CD8-positive, alpha-beta memory T cell (primary cell): Measurements from ENCODE around the gene ZNF783. TPM values are rescaled to one million over a fixed set of nuclear protein-coding genes. Genes with fewer than 3 reads are reported as not detected.

Experiments
- CTCF ChIA-PET: fragments of 350-600 bp; sonication (Branson Sonifier 250); formaldehyde crosslinking; loops from one replicate; lab custom pipeline; 2021; ENCODE audit warnings: antibody characterized with exemption; lab: Charles Lee
- POLR2A ChIA-PET: fragments of 350-600 bp; sonication (Branson Sonifier 250); formaldehyde crosslinking; loops from one replicate; lab custom pipeline; 2021; ENCODE audit warnings: antibody characterized with exemption; lab: Charles Lee
- DNase-seq, 5 donors: peaks; one replicate each; pipeline versions ENCODE4 v3.0.0 to v3.0.0-alpha.2; 2020 to 2022; ENCODE audit warnings: mixed read lengths in 1 of 5
- H3K27ac ChIP-seq: one replicate; pipeline ENCODE4 v1.7.0; 2013; ENCODE audit warnings: low read depth, mild to moderate bottlenecking, low read length, moderate library complexity
- H3K27me3 ChIP-seq: 2 replicates; pipeline ENCODE4 v1.7.0; 2013; ENCODE audit warnings: low read length, mild to moderate bottlenecking; ENCODE audit not compliant: insufficient read depth, poor library complexity, severe bottlenecking
- H3K36me3 ChIP-seq: 2 replicates; pipeline ENCODE4 v1.7.0; 2013; ENCODE audit warnings: mild to moderate bottlenecking, low read length, moderate library complexity; ENCODE audit not compliant: insufficient read depth
- H3K4me1 ChIP-seq: 2 replicates; pipeline ENCODE4 v1.7.0; 2013; ENCODE audit warnings: mild to moderate bottlenecking, low read length, moderate library complexity; ENCODE audit not compliant: insufficient read depth
- H3K4me3 ChIP-seq: 2 replicates; pipeline ENCODE4 v1.7.0; 2013; ENCODE audit warnings: mild to moderate bottlenecking, low read length
- H3K9me3 ChIP-seq: 2 replicates; pipeline ENCODE4 v1.7.0; 2013; ENCODE audit warnings: mild to moderate bottlenecking, low read length
- H3K27ac Mint-ChIP-seq, 8 donors: one replicate each; pipeline ENCODE4 v1.8.0; 2020 to 2021; ENCODE audit warnings: mixed read lengths in 8 of 8, mild to moderate bottlenecking in 6 of 8, inconsistent platforms in 3 of 8, moderate library complexity in 3 of 8
- H3K27me3 Mint-ChIP-seq, 2 donors: one replicate each; pipeline ENCODE4 v1.8.0; 2020 to 2021; ENCODE audit warnings: mixed read lengths in 2 of 2, mild to moderate bottlenecking in 1 of 2, moderate library complexity in 1 of 2
- H3K36me3 Mint-ChIP-seq, 3 donors: one replicate each; pipeline ENCODE4 v1.8.0; 2020 to 2021; ENCODE audit warnings: mixed read lengths in 3 of 3, inconsistent platforms in 1 of 3, mild to moderate bottlenecking in 1 of 3
- H3K4me1 Mint-ChIP-seq, 3 donors: one replicate each; pipeline ENCODE4 v1.8.0; 2020 to 2021; ENCODE audit warnings: mixed read lengths in 3 of 3, inconsistent platforms in 1 of 3, mild to moderate bottlenecking in 1 of 3
- H3K4me3 Mint-ChIP-seq, 7 donors: one replicate each; pipeline ENCODE4 v1.8.0; 2020 to 2021; ENCODE audit warnings: mixed read lengths in 7 of 7, mild to moderate bottlenecking in 6 of 7, moderate library complexity in 4 of 7, inconsistent platforms in 2 of 7
- H3K9me3 Mint-ChIP-seq, 5 donors: one replicate each; pipeline ENCODE4 v1.8.0; 2020 to 2022; ENCODE audit warnings: mixed read lengths in 5 of 5, mild to moderate bottlenecking in 3 of 5, moderate library complexity in 2 of 5, inconsistent platforms in 1 of 5
- polyA plus RNA-seq: library from polyadenylated mRNA; unstranded; fragments of 300-500 nt; fragmentation: Illumina TruSeq; gene quantifications from one replicate; pipeline ENCODE4 v1.2.3, GENCODE V29; 2021
- total RNA-seq, 2 experiments: library from RNA; stranded (reverse); gene quantifications; one replicate each; pipeline ENCODE4 v1.2.3, GENCODE V29; 2021

The ZNF783 gene
- total RNA-seq, result 10 to 100 TPM; 19.7 to 20.4 TPM
- polyA plus RNA-seq, result 5.0 TPM

DNA sequence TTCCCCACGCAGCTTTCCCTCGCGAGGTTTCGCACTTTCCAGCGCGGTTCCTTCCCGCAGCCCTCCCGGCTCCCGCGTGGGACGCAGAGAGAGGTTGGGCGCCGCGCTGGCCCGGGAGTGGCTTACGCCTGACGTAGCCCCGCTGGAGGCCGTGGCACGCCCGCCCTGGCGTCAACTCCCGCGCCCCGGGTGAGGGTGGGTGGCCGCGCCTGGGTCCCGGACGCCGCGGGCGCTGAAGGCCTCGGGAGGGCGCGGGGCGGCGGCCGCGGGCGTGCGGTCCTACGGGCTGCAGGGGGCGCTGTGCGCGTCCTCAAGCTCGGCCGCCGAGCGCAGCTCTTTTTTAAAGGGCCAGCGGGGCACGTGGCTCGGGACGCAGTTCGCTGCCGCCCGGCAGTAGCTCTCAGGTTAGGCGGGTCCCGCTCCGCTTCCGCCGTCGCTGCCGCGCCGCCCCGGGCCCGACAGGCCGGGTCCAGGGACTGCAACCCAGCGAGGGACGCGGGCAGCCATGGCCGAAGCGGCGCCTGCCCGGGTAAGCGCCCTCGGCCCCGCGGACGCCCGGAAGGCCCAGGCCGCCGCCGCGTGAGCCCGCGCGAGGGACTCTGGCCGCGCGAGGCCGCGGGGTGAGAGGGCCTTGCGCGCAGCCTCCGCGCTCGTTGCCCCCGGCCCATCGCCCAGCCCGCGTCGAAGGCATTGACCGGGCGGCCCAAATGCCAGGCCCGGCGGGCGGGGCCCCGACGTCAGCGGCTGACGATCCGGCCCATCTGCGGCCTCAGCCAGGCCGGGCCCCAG is at the start of gene ZNF783:
Gene ZNF783 (plus strand): TSS at position 368 of the 789 bp plus-strand sequence. CDS start 138 bp downstream, at position 506.
- no peaks in the 10 kb centered on the region for H3K9me3 Mint-ChIP-seq
- DNase-seq, result peak; percentile 75 to 91 (median 87)
- ChIA-PET POLR2A (interaction anchor here (1.1 to 2.1 kb wide), 4 partner anchors 22 to 363 kb away, joined by 4 to 26 read pairs (median 8); partner anchors contain the start of gene ZNF777), CTCF (interaction anchor here (0.6 to 3.9 kb wide), 23 partner anchors 11 to 234 kb away, joined by 3 to 46 read pairs (median 4); partner anchors contain the start of genes ZNF212, ZNF282 and ZNF398)
- H3K4me1 ChIP-seq, result peaks cover 24% of the 10 kb centered on the region
- peaks cover 11% of the 10 kb centered on the region for H3K36me3 ChIP-seq
- peak within 1 kb of the TSS; percentile 87 to 97 (median 93) for H3K27ac Mint-ChIP-seq
- no peaks in the 10 kb centered on the region for H3K9me3 ChIP-seq
- H3K27me3 ChIP-seq, result no peaks in the 10 kb centered on the region
- peak within 1 kb of the TSS; percentile 84 to 89 (median 87) for H3K4me3 Mint-ChIP-seq
- H3K4me3 ChIP-seq, result peak within 1 kb of the TSS; percentile 75
- H3K4me1 Mint-ChIP-seq, result peaks cover 27 to 52% (median 36%) of the 10 kb centered on the region in 3 donors
- no peaks in the 10 kb centered on the region for H3K27me3 Mint-ChIP-seq
- peak within 1 kb of the TSS; percentile 50 for H3K27ac ChIP-seq
- H3K36me3 Mint-ChIP-seq, result peaks cover 4 to 28% (median 6%) of the 10 kb centered on the region in 3 donors

DNA sequence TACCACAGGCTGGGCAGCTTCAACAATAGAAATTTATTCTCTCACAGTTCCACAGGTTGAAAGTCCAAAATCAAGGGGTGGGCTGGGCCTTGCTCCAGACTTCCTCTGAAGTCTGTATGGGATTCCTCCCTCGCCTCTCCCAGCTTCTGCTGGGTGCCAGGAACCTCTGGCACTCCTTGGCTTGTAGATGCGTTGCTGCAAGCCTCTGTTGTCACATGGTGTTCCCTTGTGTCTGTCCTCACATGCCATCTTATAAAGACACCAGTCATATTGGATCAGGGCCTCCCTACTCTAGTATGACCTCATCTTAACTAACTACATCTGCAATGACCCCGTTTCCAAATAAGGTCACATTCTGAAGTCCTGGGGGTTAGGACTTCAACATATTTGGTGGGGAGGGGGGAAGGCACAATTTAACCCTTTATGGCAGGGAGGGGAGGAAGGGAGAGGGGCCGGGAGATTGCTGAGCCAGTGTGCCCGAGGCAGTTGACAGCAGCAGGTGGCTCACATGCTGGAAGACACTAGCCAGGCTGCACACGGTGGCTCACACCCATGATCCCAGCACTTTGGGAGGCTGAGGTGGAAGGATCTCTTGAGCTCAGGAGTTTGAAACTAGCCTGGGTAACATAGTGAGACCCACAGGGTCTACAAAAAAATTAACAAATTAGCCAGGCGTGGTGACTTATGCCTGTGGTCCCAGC is 47.8 kb upstream of the ZNF783 start:
- Histone ChIP-seq H3K9me3 (no peaks in the 10 kb centered on the region), H3K4me3 (no peak overlapping the region), H3K27ac (no peak overlapping the region), H3K4me1 (no peaks in the 10 kb centered on the region), H3K36me3 (peaks cover 38% of the 10 kb centered on the region), H3K27me3 (no peaks in the 10 kb centered on the region)
- peaks cover 5 to 8% (median 6%) of the 10 kb centered on the region in 3 donors for H3K4me1 Mint-ChIP-seq
- DNase-seq, result no peak
- H3K4me3 Mint-ChIP-seq, result no peak overlapping the region
- H3K27ac Mint-ChIP-seq, result peak overlapping the region in 1 of 8 donors; percentile 63
- H3K9me3 Mint-ChIP-seq, result no peaks in the 10 kb centered on the region
- H3K36me3 Mint-ChIP-seq, result peaks cover 2 to 95% (median 19%) of the 10 kb centered on the region in 3 donors
- ChIA-PET CTCF (no interaction called here), POLR2A (no interaction called here)
- H3K27me3 Mint-ChIP-seq, result no peaks in the 10 kb centered on the region

DNA sequence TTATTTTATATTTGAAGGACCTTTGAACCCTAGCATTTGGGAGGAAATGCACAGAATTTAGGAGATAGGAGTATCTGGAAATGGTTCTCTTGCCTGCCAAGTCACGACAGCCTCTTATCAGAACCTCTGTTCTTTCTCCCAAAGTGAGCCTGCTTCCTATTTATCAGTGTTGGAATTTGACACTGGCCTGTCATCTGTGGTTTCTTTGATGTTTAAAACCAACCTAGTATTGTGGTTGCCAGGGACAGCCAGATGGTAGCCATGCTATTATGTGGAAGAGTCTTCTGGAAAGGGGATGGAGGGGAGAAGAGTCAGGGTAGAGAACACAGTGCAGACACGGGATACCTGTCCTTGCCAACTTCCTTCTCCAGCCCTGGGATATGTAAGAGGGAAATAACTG is 45.6 kb upstream of the ZNF783 start:
- peaks cover 31% of the 10 kb centered on the region for H3K36me3 ChIP-seq
- ChIA-PET CTCF (no interaction called here), POLR2A (no interaction called here)
- Mint-ChIP-seq H3K27me3 (no peaks in the 10 kb centered on the region), H3K4me3 (no peak overlapping the region), H3K4me1 (no peaks in the 10 kb centered on the region), H3K27ac (peak overlapping the region in 1 of 8 donors; percentile 55), H3K36me3 (peaks cover 14 to 91% (median 20%) of the 10 kb centered on the region in 3 donors), H3K9me3 (no peaks in the 10 kb centered on the region)
- no peaks in the 10 kb centered on the region for H3K9me3 ChIP-seq
- no peak for DNase-seq
- H3K27me3 ChIP-seq, result no peaks in the 10 kb centered on the region
- no peak overlapping the region for H3K27ac ChIP-seq
- no peaks in the 10 kb centered on the region for H3K4me1 ChIP-seq
- no peak overlapping the region for H3K4me3 ChIP-seq

DNA sequence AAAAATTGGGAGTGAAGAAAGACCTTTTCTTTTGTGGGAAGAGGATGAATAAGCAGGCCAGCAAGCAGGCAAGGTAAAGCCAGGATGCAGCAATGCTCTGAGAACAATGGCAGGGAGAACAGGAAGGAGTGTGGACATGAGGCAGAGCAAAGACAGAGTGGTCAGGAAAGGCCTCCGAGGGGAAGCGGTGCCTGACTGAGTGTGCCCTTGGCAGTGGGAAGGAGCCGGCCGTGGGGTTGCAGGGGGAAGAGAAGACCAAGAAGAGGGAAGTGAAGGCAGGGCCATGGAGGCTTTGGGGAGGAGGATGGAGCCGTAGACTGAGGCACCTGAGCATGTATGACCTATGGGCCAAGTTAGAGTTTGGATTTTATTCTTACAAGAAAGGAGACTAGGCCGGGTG is 44.4 kb upstream of the ZNF783 start:
- H3K36me3 Mint-ChIP-seq, result peaks cover 14 to 90% (median 18%) of the 10 kb centered on the region in 3 donors
- POLR2A ChIA-PET, result no interaction called here

DNA sequence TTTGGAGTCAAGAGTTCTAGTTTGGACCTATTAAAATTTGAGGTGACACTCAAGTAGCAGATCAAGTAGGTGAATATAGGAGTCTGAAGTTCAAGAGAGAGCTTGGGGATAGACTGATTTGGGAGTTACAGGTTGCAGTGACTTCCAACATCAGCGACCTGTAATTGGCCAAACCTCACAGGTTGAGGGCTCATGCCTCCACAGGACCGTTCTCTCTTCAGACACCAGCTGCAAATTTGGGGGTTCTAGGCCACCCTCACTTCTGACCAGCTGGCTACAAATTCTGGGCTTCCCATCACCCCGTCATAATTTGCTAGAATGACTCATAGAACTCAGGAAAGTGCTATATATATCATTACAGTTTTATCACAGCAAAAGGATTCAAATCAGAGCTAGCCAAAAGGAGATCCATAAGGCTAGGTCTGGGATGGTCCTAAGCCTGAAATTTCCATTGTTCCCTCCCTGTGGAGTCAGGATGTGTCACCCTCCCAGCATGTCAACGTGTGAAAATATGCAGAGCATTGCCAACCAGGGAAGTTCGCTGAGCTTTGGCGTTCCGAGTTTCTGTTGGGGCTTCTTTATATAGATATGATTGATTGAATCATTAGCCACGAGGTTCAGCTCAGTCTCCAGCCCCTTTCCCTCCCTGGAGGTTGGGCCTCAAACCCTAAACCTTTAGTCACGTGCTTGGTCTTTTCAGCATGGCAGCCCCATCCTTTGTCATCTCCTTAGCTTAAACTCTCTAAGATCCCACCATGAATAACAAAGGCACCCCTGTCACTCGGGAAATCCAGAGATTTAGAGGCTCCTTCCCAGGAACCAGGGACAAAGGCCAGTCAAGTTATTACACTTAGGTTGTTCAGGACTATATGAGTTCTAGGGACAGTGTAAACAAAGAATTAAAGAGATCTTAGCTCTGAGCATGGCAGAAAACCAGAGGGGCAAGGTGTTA is 43.3 kb upstream of the ZNF783 start:
- H3K4me1 Mint-ChIP-seq, result no peaks in the 10 kb centered on the region
- Histone ChIP-seq H3K36me3 (peaks cover 19% of the 10 kb centered on the region), H3K27me3 (no peaks in the 10 kb centered on the region), H3K4me3 (no peak overlapping the region), H3K9me3 (no peaks in the 10 kb centered on the region), H3K27ac (no peak overlapping the region), H3K4me1 (no peaks in the 10 kb centered on the region)
- no peak for DNase-seq
- H3K27ac Mint-ChIP-seq, result peak overlapping the region in 4 of 8 donors; percentile 12 to 82 (median 49)
- no peaks in the 10 kb centered on the region for H3K27me3 Mint-ChIP-seq
- no peak overlapping the region for H3K4me3 Mint-ChIP-seq
- peaks cover 14 to 83% (median 18%) of the 10 kb centered on the region in 3 donors for H3K36me3 Mint-ChIP-seq
- CTCF ChIA-PET, result no interaction called here
- no peaks in the 10 kb centered on the region for H3K9me3 Mint-ChIP-seq
- POLR2A ChIA-PET, result no interaction called here

More for the DNA sequence above, 44.4 kb upstream of the ZNF783 start:
- H3K9me3 ChIP-seq, result no peaks in the 10 kb centered on the region
- H3K27ac Mint-ChIP-seq, result peak overlapping the region in 1 of 8 donors; percentile 25
- CTCF ChIA-PET, result no interaction called here
- H3K9me3 Mint-ChIP-seq, result no peaks in the 10 kb centered on the region
- no peaks in the 10 kb centered on the region for H3K27me3 ChIP-seq
- peaks cover 29% of the 10 kb centered on the region for H3K36me3 ChIP-seq
- H3K4me1 Mint-ChIP-seq, result no peaks in the 10 kb centered on the region
- no peak overlapping the region for H3K4me3 ChIP-seq
- H3K27ac ChIP-seq, result no peak overlapping the region
- DNase-seq, result no peak
- H3K27me3 Mint-ChIP-seq, result no peaks in the 10 kb centered on the region
- H3K4me3 Mint-ChIP-seq, result no peak overlapping the region
- H3K4me1 ChIP-seq, result no peaks in the 10 kb centered on the region

DNA sequence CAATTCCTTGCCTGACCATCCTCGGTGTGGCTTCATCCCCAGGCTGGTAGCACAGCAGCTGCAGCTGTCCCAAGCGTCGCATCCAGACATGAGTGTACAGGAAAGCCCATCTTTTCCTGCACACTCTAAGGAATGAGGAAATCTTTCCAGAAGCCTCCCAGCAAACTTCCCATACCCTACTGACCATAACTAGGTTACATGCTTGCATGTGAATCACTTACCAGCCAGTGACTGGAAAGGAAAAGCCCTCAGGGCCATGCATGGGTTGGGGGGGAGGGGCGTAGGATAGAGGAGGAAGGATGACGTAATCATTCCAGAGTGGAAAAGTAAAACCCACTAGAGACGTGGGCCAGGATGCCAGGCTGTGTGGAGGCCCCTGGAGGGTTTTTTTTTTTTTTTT is 41.5 kb upstream of the ZNF783 start:
- Histone ChIP-seq H3K27me3 (no peaks in the 10 kb centered on the region), H3K27ac (no peak overlapping the region), H3K4me1 (no peaks in the 10 kb centered on the region), H3K36me3 (peaks cover 4% of the 10 kb centered on the region), H3K4me3 (no peak overlapping the region), H3K9me3 (no peaks in the 10 kb centered on the region)
- H3K27ac Mint-ChIP-seq, result peak overlapping the region in 1 of 8 donors; percentile 38
- no peak overlapping the region for H3K4me3 Mint-ChIP-seq
- ChIA-PET CTCF (no interaction called here), POLR2A (no interaction called here)
- no peaks in the 10 kb centered on the region for H3K4me1 Mint-ChIP-seq
- no peaks in the 10 kb centered on the region for H3K9me3 Mint-ChIP-seq
- H3K27me3 Mint-ChIP-seq, result no peaks in the 10 kb centered on the region
- DNase-seq, result no peak
- H3K36me3 Mint-ChIP-seq, result peaks cover 13 to 80% (median 23%) of the 10 kb centered on the region in 3 donors

DNA sequence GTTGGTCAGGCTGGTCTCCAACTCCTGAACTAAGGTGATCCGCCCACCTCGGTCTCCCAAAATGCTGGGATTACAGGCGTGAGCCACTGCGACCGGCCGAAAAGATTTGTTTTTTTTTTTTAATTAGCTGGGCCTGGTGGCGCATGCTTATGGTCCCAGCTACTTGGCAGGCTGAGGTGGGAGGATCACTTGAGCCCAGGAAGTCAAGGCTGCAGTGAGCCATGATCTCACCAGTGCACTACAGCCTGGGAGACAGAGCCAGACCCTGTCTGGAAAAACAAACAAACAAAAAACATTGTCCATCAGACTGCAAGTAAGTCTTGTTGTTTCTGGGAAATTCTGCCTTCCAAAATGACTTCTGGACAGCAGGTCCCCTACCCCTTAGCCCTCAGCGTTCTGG is 38.8 kb upstream of the ZNF783 start:
- Mint-ChIP-seq H3K36me3 (peaks cover 17 to 58% (median 23%) of the 10 kb centered on the region in 3 donors), H3K27me3 (no peaks in the 10 kb centered on the region), H3K4me3 (no peak overlapping the region), H3K9me3 (no peaks in the 10 kb centered on the region), H3K4me1 (no peaks in the 10 kb centered on the region), H3K27ac (peak overlapping the region in 1 of 8 donors; percentile 84)
- CTCF ChIA-PET, result no interaction called here
- Histone ChIP-seq H3K27me3 (no peaks in the 10 kb centered on the region), H3K9me3 (no peaks in the 10 kb centered on the region), H3K4me3 (no peak overlapping the region), H3K36me3 (no peaks in the 10 kb centered on the region), H3K4me1 (no peaks in the 10 kb centered on the region), H3K27ac (no peak overlapping the region)
- DNase-seq, result no peak
- POLR2A ChIA-PET, result no interaction called here
